K562 (cell line): ENCODE measurements around the gene SELENOW. TPM values are rescaled to one million over a fixed set of nuclear protein-coding genes. Genes with fewer than 3 reads are reported as not detected.

ENCODE experiments used
- ATAC-seq: fragments of 200-7000 bp; cut with Tn5 transposase; 3 replicates; pipeline ENCODE4 v1.9.1; 2020; ENCODE audit warnings: moderate library complexity
- BruUV-seq: library from RNA; stranded (reverse); fragments of 400-500 nt; replicated peaks from 2 replicates; lab custom pipeline; 2021; lab: Mats Ljungman, UMichigan
- CTCF ChIA-PET: fragments of 300-600 bp; formaldehyde crosslinking; extraction: SDS; loops from one replicate; lab custom pipeline; 2021; ENCODE audit warnings: low intra/inter-chr PET ratio; lab: Yijun Ruan, JAX
- POLR2A ChIA-PET: fragments of 300-600, 350-650 bp; sonication (Branson Sonifier 250); formaldehyde crosslinking; extraction: SDS; loops from one replicate; lab custom pipeline; 2021; ENCODE audit warnings: antibody characterized with exemption, inconsistent platforms; lab: Yijun Ruan, JAX
- DNase-seq, 4 experiments: peaks; one replicate each; pipeline versions ENCODE4 v3.0.0 to v3.0.0-alpha.2; 2011 to 2018; ENCODE audit warnings: low spot score in 3 of 4, mixed read lengths in 3 of 4; ENCODE audit errors: extremely low read depth in 1 of 4
- FAIRE-seq: peaks from 2 replicates; lab custom pipeline; 2011; peaks lifted over from hg19 to GRCh38; lab: Jason Lieb, UNC
- H2AFZ ChIP-seq: 2 replicates; pipeline ENCODE4 v1.6.0; 2011; ENCODE audit warnings: low read depth, low read length, control low read depth, inconsistent platforms
- H3K27ac ChIP-seq: fragments of 200-600 bp; 3 replicates; pipeline ENCODE4 v1.8.0; 2011; ENCODE audit warnings: low read depth, mild to moderate bottlenecking, control low read depth, inconsistent platforms, low read length, moderate library complexity, mixed read lengths; ENCODE audit errors: extremely low read depth
- H3K27me3 ChIP-seq, 2 experiments: fragments of 300-600 bp in 1 of 2; 2 replicates in 1 of 2; 3 replicates in 1 of 2; pipeline versions ENCODE4 v1.6.0 to v1.8.0; 2011; ENCODE audit warnings: inconsistent platforms in 2 of 2, low read length in 2 of 2, mild to moderate bottlenecking in 1 of 2, mixed read lengths in 1 of 2, moderate library complexity in 1 of 2; ENCODE audit not compliant: control insufficient read depth in 2 of 2, insufficient read depth in 2 of 2
- H3K36me3 ChIP-seq: fragments of 300-600 bp; 3 replicates; pipeline ENCODE4 v1.8.0; 2011; ENCODE audit warnings: mild to moderate bottlenecking, low read length, inconsistent platforms; ENCODE audit not compliant: control insufficient read depth, insufficient read depth
- H3K4me1 ChIP-seq, 2 experiments: fragments of 200-600 bp in 1 of 2; replicated peaks in 1 of 2; 2 replicates in 1 of 2; 3 replicates in 1 of 2; pipeline versions ENCODE4 v1.5.1 to v1.8.0; 2011; ENCODE audit warnings: inconsistent platforms in 2 of 2, low read length in 2 of 2, mild to moderate bottlenecking in 1 of 2, mixed read lengths in 1 of 2, moderate library complexity in 1 of 2; ENCODE audit not compliant: control insufficient read depth in 2 of 2, insufficient read depth in 2 of 2
- H3K4me2 ChIP-seq: 2 replicates; pipeline ENCODE4 v1.6.1; 2011; ENCODE audit warnings: low read length, control low read depth, inconsistent platforms, mixed read lengths; ENCODE audit not compliant: insufficient read depth
- H3K4me3 ChIP-seq: fragments of 200-600 bp; sonication (generic), shearing (Covaris generic); 2 replicates; pipeline ENCODE4 v1.5.1; 2016; ENCODE audit warnings: control low read depth, inconsistent platforms
- H3K79me2 ChIP-seq: fragments of 200-600 bp; 3 replicates; pipeline ENCODE4 v1.8.0; 2011; ENCODE audit warnings: low read length, inconsistent platforms; ENCODE audit not compliant: control insufficient read depth, insufficient read depth
- H3K9ac ChIP-seq, 2 experiments: 2 replicates each; pipeline versions ENCODE4 v1.6.0 to v1.6.1; 2011; ENCODE audit warnings: low read depth in 2 of 2, low read length in 2 of 2, control low read depth in 1 of 2, inconsistent platforms in 1 of 2, mild to moderate bottlenecking in 1 of 2, mixed read lengths in 1 of 2; ENCODE audit not compliant: insufficient read depth in 1 of 2
- H3K9me1 ChIP-seq: one replicate; pipeline ENCODE4 v1.6.0; 2011; ENCODE audit warnings: inconsistent platforms, mild to moderate bottlenecking, low read length, moderate library complexity; ENCODE audit not compliant: control insufficient read depth, insufficient read depth
- H3K9me3 ChIP-seq: replicated peaks from 2 replicates; pipeline ENCODE4 v1.5.1; 2011; ENCODE audit warnings: low read depth, low read length, inconsistent platforms; ENCODE audit not compliant: control insufficient read depth, insufficient read depth
- H4K20me1 ChIP-seq: replicated peaks from 2 replicates; pipeline ENCODE4 v1.6.1; 2011; ENCODE audit warnings: low read length, inconsistent platforms, mixed read lengths; ENCODE audit not compliant: control insufficient read depth, insufficient read depth
- ATF4 ChIP-seq: fragments of 450-650 bp; formaldehyde crosslinking; IDR thresholded peaks from 2 replicates; pipeline ENCODE4 v1.4.0; 2022; ENCODE audit warnings: mild to moderate bottlenecking, moderate library complexity
- CTCF ChIP-seq, 3 experiments: IDR thresholded peaks in 2 of 3; conservative IDR thresholded peaks in 1 of 3; 2 replicates each; pipeline ENCODE4 v1.5.1; 2011 to 2012; ENCODE audit warnings: low read length in 3 of 3, mild to moderate bottlenecking in 3 of 3, control low read depth in 2 of 3, improper control_type of control experiment in 1 of 3, inconsistent platforms in 1 of 3, low read depth in 1 of 3, mixed read lengths in 1 of 3, moderate library complexity in 1 of 3; ENCODE audit not compliant: insufficient read depth in 2 of 3
- E4F1 ChIP-seq: fragments of 250-450 bp; sonication (Bioruptor Pico); IDR thresholded peaks from 2 replicates; pipeline ENCODE4 v1.5.0; 2021; ENCODE audit warnings: mild to moderate bottlenecking, borderline replicate concordance
- EHMT2 ChIP-seq: fragments of 450-650 bp; IDR thresholded peaks from 2 replicates; pipeline ENCODE4 v1.6.1; 2018; ENCODE audit warnings: antibody characterized with exemption
- HDAC8 ChIP-seq: fragments of 450-650 bp; IDR thresholded peaks from 2 replicates; pipeline ENCODE4 v1.6.1; 2016; ENCODE audit warnings: mild to moderate bottlenecking, missing genetic modification characterization, moderate library complexity, missing compliant biosample characterization
- NRF1 ChIP-seq, 2 experiments: fragments of 450-650 bp; IDR thresholded peaks in 1 of 2; conservative IDR thresholded peaks in 1 of 2; 2 replicates each; pipeline ENCODE4 v1.6.1; 2014; ENCODE audit warnings: mild to moderate bottlenecking in 2 of 2
- PHB2 ChIP-seq: fragments of 450-650 bp; IDR thresholded peaks from 2 replicates; pipeline ENCODE4 v1.6.1; 2017; ENCODE audit warnings: low read depth
- POU5F1 ChIP-seq: fragments of 150-350 bp; IDR thresholded peaks from 2 replicates; pipeline ENCODE4 v1.6.1; 2014; ENCODE audit warnings: borderline replicate concordance, low read length, low read depth, mild to moderate bottlenecking; ENCODE audit not compliant: partially characterized antibody
- ZNF174 ChIP-seq: fragments of 250-450 bp; sonication (Bioruptor Pico); IDR thresholded peaks from 2 replicates; pipeline ENCODE4 v1.4.0; 2020; ENCODE audit warnings: mild to moderate bottlenecking
- ZNF444 ChIP-seq: fragments of 250-450 bp; sonication (Bioruptor Pico); IDR thresholded peaks from 2 replicates; pipeline ENCODE4 v1.4.0; 2020; ENCODE audit warnings: mild to moderate bottlenecking, moderate library complexity
- ZNF449 ChIP-seq: fragments of 250-450 bp; sonication (Bioruptor Pico); IDR thresholded peaks from 2 replicates; pipeline ENCODE4 v1.8.0; 2022; ENCODE audit warnings: moderate library complexity, mild to moderate bottlenecking, inconsistent platforms
- WGBS: fragments of 100-300 bp; shearing (Covaris generic); methylation state at CpG from one replicate; pipeline ENCODE4 v1.1.6; 2016; ENCODE audit warnings: low coverage, mixed read lengths; ENCODE audit not compliant: insufficient coverage; ENCODE audit errors: missing lambda C conversion rate; 5-methylcytosine and 5-hydroxymethylcytosine counted together
- in situ Hi-C: fragments of 300-500 bp; cut with MboI; formaldehyde crosslinking; loops from 4 replicates; pipeline ENCODE4 v1.15.0; 2018; ENCODE audit warnings: inconsistent platforms, mixed read lengths
- intact Hi-C: fragments of 100-400 bp; cut with micrococcal nuclease; formaldehyde crosslinking; loops from 2 replicates; pipeline ENCODE4 v1.14.2; 2022
- polyA plus RNA-seq, 8 experiments: library from polyadenylated mRNA; depleted of rRNA in 4 of 8; stranded (reverse) in 5 of 8; unstranded in 3 of 8; fragments of >200 nt; fragmentation: Nextera tagmentation in 2 of 8; fragmentation: Illumina TruSeq in 1 of 8; extraction: Ambion mirVana in 2 of 8; extraction: Trizol in 1 of 8; gene quantifications; 2 replicates each; pipeline versions ENCODE4 v1.2.1 to v1.2.3, GENCODE V29; 2011 to 2014; ENCODE audit warnings: inconsistent platforms in 1 of 8, missing spikeins in 1 of 8
- total RNA-seq, 7 experiments: library from RNA; depleted of rRNA in 6 of 7; stranded (reverse); fragments of >200 nt in 6 of 7; fragmentation: Illumina TruSeq in 2 of 7; extraction: Trizol in 2 of 7; gene quantifications; 2 replicates each; pipeline versions ENCODE4 v1.2.1 to v1.2.3, GENCODE V29; 2011 to 2021; ENCODE audit warnings: low replicate concordance in 1 of 7
- TF ChIP-seq, protein P1 (sequence below): sonication (generic); formaldehyde crosslinking; IDR thresholded peaks from 2 replicates; pipeline ENCODE4 v1.9.0; 2022; ENCODE audit warnings: mild to moderate bottlenecking, missing genetic modification reagents

The SELENOW gene
- total and polyA plus RNA-seq, 9 of the 15 experiments (the other 6 are each of a cell fraction or from before 2014, with no cell fraction given), result 91.9 to 279 (median 156) TPM

GRCh38 chr19:47768604-47769003, 9.9 kb upstream of the SELENOW start:
- in situ Hi-C loops, result no loop called here
- 0 out of 3 replicates have a peak, but pooled peaks have one; percentile 22 for ATAC-seq
- H3K4me2 ChIP-seq, result no peak overlapping the region
- POLR2A ChIA-PET, result interaction anchor here (0.6 to 2.1 kb wide), 5 partner anchors 10 to 443 kb away, joined by 3 to 8 read pairs (median 3); partner anchors contain the start of gene NOP53
- H3K27ac ChIP-seq, result no peak overlapping the region
- H3K9me1 ChIP-seq, result no peaks in the 10 kb centered on the region
- no TSS peak for BruUV-seq
- H3K27me3 ChIP-seq, result no peaks in the 10 kb centered on the region
- H3K9ac ChIP-seq, result peak overlapping the region in 1 of 2 experiments; percentile 43; a peak in 1 of 4 replicates
- no peak for DNase-seq
- H3K79me2 ChIP-seq, result no peaks in the 10 kb centered on the region
- intact Hi-C loops, result no loop called here
- no peak overlapping the region for H2AFZ ChIP-seq
- H3K4me1 ChIP-seq, result peaks cover 5 to 25% of the 10 kb centered on the region in 2 experiments; a peak in 3 of 5 replicates
- no peak for FAIRE-seq
- 24% methylated on average over 2 of the region's 2 CpGs for WGBS
- H4K20me1 ChIP-seq, result peaks cover 2% of the 10 kb centered on the region; the same call in 1 of the 2 replicates
- H3K9me3 ChIP-seq, result no peaks in the 10 kb centered on the region
- H3K36me3 ChIP-seq, result no peaks in the 10 kb centered on the region
- H3K4me3 ChIP-seq, result no peak overlapping the region
- CTCF ChIA-PET, result no interaction called here
- no peak for TF ChIP-seq ZNF444 (CRISPR knock-in tag)
- no peak for TF ChIP-seq E4F1 (CRISPR knock-in tag)
- TF ChIP-seq POU5F1, result no peak
- no peak for TF ChIP-seq PHB2
- TF ChIP-seq, protein P1, sequence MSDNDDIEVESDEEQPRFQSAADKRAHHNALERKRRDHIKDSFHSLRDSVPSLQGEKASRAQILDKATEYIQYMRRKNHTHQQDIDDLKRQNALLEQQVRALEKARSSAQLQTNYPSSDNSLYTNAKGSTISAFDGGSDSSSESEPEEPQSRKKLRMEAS (CRISPR knock-in tag), result no peak
- TF ChIP-seq ZNF174 (CRISPR knock-in tag), result no peak
- no peak for TF ChIP-seq HDAC8 (tag)
- no peak for TF ChIP-seq ZNF449 (CRISPR knock-in tag)
- TF ChIP-seq ATF4 (CRISPR knock-in tag), result no peak
- TF ChIP-seq EHMT2, result no peak
- 0 out of 6 replicates have a peak, but pooled peaks of 2 of the 3 experiments have one; percentile 28 to 47 for TF ChIP-seq CTCF (IDR thresholded peaks at IDR 0.05 in 2 of 3, conservative IDR thresholded peaks at IDR 0.05 in 1 of 3; ENCODE audit: insufficient read depth in 2 of 3, low read depth in 1 of 3, low read length in 3 of 3)
- 0 out of 4 replicates have a peak, but pooled peaks of 1 of the 2 experiments have one; percentile 25 for TF ChIP-seq NRF1 (conservative IDR thresholded peaks at IDR 0.05 in 1 of 2, IDR thresholded peaks at IDR 0.05 in 1 of 2)
